ENCODE data around the gene BLOC1S4. TPM values are rescaled to one million over a fixed set of nuclear protein-coding genes. Genes with fewer than 3 reads are reported as not detected.

BLOC1S4 gene
- total and polyA plus RNA-seq, 12 donors: 6.5 to 31.7 (median 17.5) TPM

- 91 to 93% (median 93%) methylated on average over 9 of the region's 9 CpGs for WGBS, 4 donors
- DNase-seq: no peak
- no peak for TF ChIP-seq POLR2A (IDR thresholded peaks at IDR 0.05)
- TF ChIP-seq CTCF (IDR thresholded peaks at IDR 0.05): no peak
- intact Hi-C loops (cut with DNase I): no loop called here
- Histone ChIP-seq H3K27me3 (no peaks in the 10 kb centered on the region), H3K9me3 (replicated peaks in 1 of 3) (no peaks in the 10 kb centered on the region), H3K4me3 (no peak overlapping the region), H3K4me1 (replicated peaks in 1 of 2) (no peaks in the 10 kb centered on the region), H3K36me3 (replicated peaks in 1 of 2) (no peaks in the 10 kb centered on the region), H3K27ac (no peak overlapping the region)
These were observed 44.9 kb downstream of the BLOC1S4 start for GRCh38 chr4:6760865-6761264.

- intact Hi-C loops (cut with DNase I): no loop called here
- no peaks in the 10 kb centered on the region for H3K9me3 ChIP-seq (replicated peaks in 1 of 3)
- no peak overlapping the region for H3K4me3 ChIP-seq
- TF ChIP-seq CTCF (IDR thresholded peaks at IDR 0.05): no peak
- no peak for TF ChIP-seq POLR2A (IDR thresholded peaks at IDR 0.05)
- WGBS, 4 donors: 79 to 88% (median 81%) methylated on average over 31 to 35 of the region's 35 CpGs
- H3K4me1 ChIP-seq (replicated peaks in 1 of 2): no peaks in the 10 kb centered on the region
- no peak for DNase-seq
- H3K27ac ChIP-seq: no peak overlapping the region
- no peaks in the 10 kb centered on the region for H3K27me3 ChIP-seq
- no peaks in the 10 kb centered on the region for H3K36me3 ChIP-seq (replicated peaks in 1 of 2)
These were observed 46.0 kb downstream of the BLOC1S4 start for GRCh38 chr4:6761649-6762615.

- 77 to 86% (median 82%) methylated on average over 16 of the region's 16 CpGs for WGBS, 4 donors
- no peaks in the 10 kb centered on the region for H3K9me3 ChIP-seq (replicated peaks in 1 of 3)
- no peak for DNase-seq
- no peak overlapping the region for H3K4me3 ChIP-seq
- H3K36me3 ChIP-seq (replicated peaks in 1 of 2): no peaks in the 10 kb centered on the region
- intact Hi-C loops (cut with DNase I): no loop called here
- no peaks in the 10 kb centered on the region for H3K4me1 ChIP-seq (replicated peaks in 1 of 2)
- H3K27me3 ChIP-seq: no peaks in the 10 kb centered on the region
- H3K27ac ChIP-seq: no peak overlapping the region
- no peak for TF ChIP-seq POLR2A (IDR thresholded peaks at IDR 0.05)
- no peak for TF ChIP-seq CTCF (IDR thresholded peaks at IDR 0.05)
These were observed 47.4 kb downstream of the BLOC1S4 start for GRCh38 chr4:6763330-6763851.

DNA sequence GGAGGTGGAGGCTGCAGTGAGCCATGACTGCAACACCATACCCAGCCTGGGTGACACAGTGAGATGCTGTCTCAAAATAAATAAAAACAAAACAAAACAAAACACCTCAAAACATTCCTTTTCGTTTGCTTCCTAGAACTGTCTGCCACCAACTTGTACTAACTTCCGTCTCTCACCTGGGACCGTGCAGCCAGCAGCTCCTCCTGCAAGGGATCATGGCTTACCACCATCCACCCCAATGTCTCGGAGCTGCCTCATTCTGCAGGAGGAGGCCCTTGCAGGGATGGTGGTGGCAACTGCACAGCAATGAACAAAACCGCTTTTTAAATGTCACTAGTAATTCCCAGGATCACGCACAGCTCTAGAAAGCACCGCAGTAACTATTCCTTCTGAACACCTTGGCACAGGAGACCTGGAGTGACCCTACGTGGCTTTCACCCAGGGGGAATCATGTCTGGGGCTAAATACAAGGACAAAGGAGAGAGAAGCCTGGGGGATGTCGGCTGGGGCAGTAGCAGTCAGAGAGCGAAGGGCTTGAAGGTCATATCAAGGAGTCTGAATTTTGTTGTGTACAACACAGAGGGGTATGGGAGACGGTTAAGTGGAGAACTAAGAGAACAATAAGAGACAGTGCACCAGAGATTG, 49.1 kb downstream of the BLOC1S4 start:
- no peak overlapping the region for H3K27ac ChIP-seq
- no peak overlapping the region for H3K4me3 ChIP-seq
- TF ChIP-seq CTCF (IDR thresholded peaks at IDR 0.05) (no peak), POLR2A (IDR thresholded peaks at IDR 0.05) (no peak)
- no peak for DNase-seq
- H3K36me3 ChIP-seq (replicated peaks in 1 of 2): no peaks in the 10 kb centered on the region
- WGBS, 4 donors: 70 to 76% (median 74%) methylated on average over 11 of the region's 11 CpGs
- intact Hi-C loops (cut with DNase I): no loop called here
- H3K4me1 ChIP-seq (replicated peaks in 1 of 2): no peaks in the 10 kb centered on the region
- H3K27me3 ChIP-seq: no peaks in the 10 kb centered on the region
- no peaks in the 10 kb centered on the region for H3K9me3 ChIP-seq (replicated peaks in 1 of 3)
